Left lung (tissue), 10 donors: Measurements from ENCODE around the gene NOS1. TPM values are rescaled to one million over a fixed set of nuclear protein-coding genes. Genes with fewer than 3 reads are reported as not detected.

Experiments
- ATAC-seq: fragments of 200-7000 bp; cut with Tn5 transposase; one replicate; pipeline ENCODE4 v1.9.1; 2020; ENCODE audit warnings: moderate library complexity
- DNase-seq, 4 donors: peaks; one replicate each; pipeline ENCODE4 v3.0.0-alpha.2; 2013 to 2020
- H3K27ac ChIP-seq, 2 donors: fragments of 200-600 bp; sonication (generic) in 1 of 2; one replicate each; pipeline versions ENCODE4 v1.5.0 to v1.8.0; 2020 to 2021
- H3K27me3 ChIP-seq, 2 donors: fragments of 200-600 bp; sonication (generic) in 1 of 2; one replicate each; pipeline versions ENCODE4 v1.5.0 to v1.8.0; 2020 to 2021
- H3K36me3 ChIP-seq, 2 donors: fragments of 200-600 bp; sonication (generic) in 1 of 2; one replicate each; pipeline versions ENCODE4 v1.5.0 to v1.8.0; 2020 to 2021
- H3K4me1 ChIP-seq, 2 donors: fragments of 200-600 bp; one replicate each; pipeline ENCODE4 v1.8.0; 2021
- H3K4me3 ChIP-seq, 2 donors: fragments of 200-600 bp; sonication (generic) in 1 of 2; one replicate each; pipeline versions ENCODE4 v1.5.0 to v1.8.0; 2020 to 2021; ENCODE audit warnings: mild to moderate bottlenecking in 1 of 2
- H3K9me3 ChIP-seq, 2 donors: fragments of 200-600 bp; sonication (generic) in 1 of 2; one replicate each; pipeline versions ENCODE4 v1.5.0 to v1.8.0; 2020 to 2021
- CTCF ChIP-seq, 2 donors: fragments of 200-600 bp; sonication (generic) in 1 of 2; IDR thresholded peaks; one replicate each; pipeline versions ENCODE4 v1.5.0 to v1.8.0; 2021; ENCODE audit warnings: antibody characterized with exemption in 2 of 2
- intact Hi-C, 2 donors: fragments of 100-400 bp; cut with DNase I; formaldehyde crosslinking; loops; one replicate each; pipeline versions ENCODE4 v1.11.2 to v1.14.2; 2022
- polyA plus RNA-seq, 6 donors: library from polyadenylated mRNA; unstranded; fragments of 120-200 nt; gene quantifications; one replicate each; pipeline ENCODE4 v1.2.1, GENCODE V29; 2013; ENCODE audit not compliant: insufficient read length in 6 of 6
- total RNA-seq, 2 donors: library from RNA; stranded (reverse); fragmentation: NEBNext Ultra II Directional; extraction: Animal tissue kit (Norgen Biotek cat#: 25700); gene quantifications; one replicate each; pipeline ENCODE4 v1.2.1, GENCODE V29; 2021
- donor health status: DM: no; HTN: yes; CAD: no.
- donor health status: DM: no; HTN: no; CAD: no.

The NOS1 gene
- total and polyA plus RNA-seq, 8 donors = 0.11 to 2.4 (median 0.35) TPM

- Histone ChIP-seq H3K27me3 (no peaks in the 10 kb centered on the region), H3K4me1 (no peaks in the 10 kb centered on the region), H3K9me3 (no peaks in the 10 kb centered on the region), H3K27ac (no peak overlapping the region), H3K4me3 (no peak overlapping the region), H3K36me3 (peaks cover 0 to 100% of the 10 kb centered on the region in 2 donors)
- no peak for TF ChIP-seq CTCF (IDR thresholded peaks at IDR 0.05)
- ATAC-seq (no peak), DNase-seq (no peak)
- intact Hi-C loops = no loop called here
These were observed 195.3 kb downstream of the NOS1 start for GRCh38 chr12:117166107-117166506.

- no peak for TF ChIP-seq CTCF (IDR thresholded peaks at IDR 0.05)
- H3K36me3 ChIP-seq = peaks cover 0 to 100% of the 10 kb centered on the region in 2 donors
- H3K9me3 ChIP-seq = no peaks in the 10 kb centered on the region
- H3K27ac ChIP-seq = no peak overlapping the region
- no peaks in the 10 kb centered on the region for H3K27me3 ChIP-seq
- intact Hi-C loops = no loop called here
- no peak for DNase-seq
- no peak overlapping the region for H3K4me3 ChIP-seq
- no peak for ATAC-seq
- H3K4me1 ChIP-seq = no peaks in the 10 kb centered on the region
These were observed 196.1 kb downstream of the NOS1 start for GRCh38 chr12:117165342-117165741.

GRCh38 chr12:117162633-117163032 lies 198.8 kb downstream of the NOS1 start:
- Histone ChIP-seq H3K27me3 (no peaks in the 10 kb centered on the region), H3K4me1 (no peaks in the 10 kb centered on the region), H3K9me3 (no peaks in the 10 kb centered on the region), H3K27ac (no peak overlapping the region), H3K36me3 (peaks cover 0 to 99% of the 10 kb centered on the region in 2 donors), H3K4me3 (no peak overlapping the region)
- intact Hi-C loops = no loop called here
- ATAC-seq (no peak), DNase-seq (no peak)
- TF ChIP-seq CTCF (IDR thresholded peaks at IDR 0.05) = no peak

GRCh38 chr12:117162167-117162539 lies 199.3 kb downstream of the NOS1 start:
- no peak overlapping the region for H3K27ac ChIP-seq
- H3K36me3 ChIP-seq = peaks cover 0 to 99% of the 10 kb centered on the region in 2 donors
- no peak overlapping the region for H3K4me3 ChIP-seq
- TF ChIP-seq CTCF (IDR thresholded peaks at IDR 0.05) = no peak
- H3K4me1 ChIP-seq = no peaks in the 10 kb centered on the region
- DNase-seq = no peak
- intact Hi-C loops = no loop called here
- no peaks in the 10 kb centered on the region for H3K9me3 ChIP-seq
- H3K27me3 ChIP-seq = no peaks in the 10 kb centered on the region
- ATAC-seq = no peak

- Histone ChIP-seq H3K4me3 (no peak overlapping the region), H3K36me3 (peaks cover 0 to 99% of the 10 kb centered on the region in 2 donors), H3K27ac (no peak overlapping the region), H3K9me3 (no peaks in the 10 kb centered on the region), H3K4me1 (no peaks in the 10 kb centered on the region), H3K27me3 (no peaks in the 10 kb centered on the region)
- ATAC-seq = no peak
- no peak for DNase-seq
- intact Hi-C loops = no loop called here
- TF ChIP-seq CTCF (IDR thresholded peaks at IDR 0.05) = no peak
These were observed 199.8 kb downstream of the NOS1 start for GRCh38 chr12:117161460-117162166.
